Measurements from ENCODE around the gene PDZD4.
A peak's percentile ranks its signal among the peaks of the same experiment; 100 is the strongest.

Gene PDZD4

GRCh38 chrX:153829799-153830639 is at the start of gene PDZD4:
PDZD4 (minus strand) TSS chrX:153830544; CDS start chrX:153830298, 246 bp downstream.
- DNase-seq (ENCODE audit: low spot score): no peak

GRCh38 chrX:153879741-153880439 is 49.5 kb upstream of the PDZD4 start:
- DNase-seq (ENCODE audit: low spot score): no peak

GRCh38 chrX:153878969-153879653 is 48.8 kb upstream of the PDZD4 start:
- DNase-seq (ENCODE audit: low spot score): no peak

- no peak for DNase-seq (ENCODE audit: low spot score)
Observed at GRCh38 chrX:153878345-153878744, 48.0 kb upstream of the PDZD4 start.

GRCh38 chrX:153877571-153878261 is 47.4 kb upstream of the PDZD4 start:
- no peak for DNase-seq (ENCODE audit: low spot score)

- no peak for DNase-seq (ENCODE audit: low spot score)
Observed at GRCh38 chrX:153876112-153876491, 45.8 kb upstream of the PDZD4 start.

- DNase-seq (ENCODE audit: low spot score): peak; percentile 62
Observed at GRCh38 chrX:153875391-153876111, 45.2 kb upstream of the PDZD4 start.

- no peak for DNase-seq (ENCODE audit: low spot score)
Observed at GRCh38 chrX:153874366-153875125, 44.2 kb upstream of the PDZD4 start.

GRCh38 chrX:153874085-153874365 is 43.7 kb upstream of the PDZD4 start:
- DNase-seq (ENCODE audit: low spot score): no peak

- no peak for DNase-seq (ENCODE audit: low spot score)
Observed at GRCh38 chrX:153873282-153874084, 43.1 kb upstream of the PDZD4 start.

GRCh38 chrX:153871946-153872878 is 41.9 kb upstream of the PDZD4 start:
- no peak for DNase-seq (ENCODE audit: low spot score)

GRCh38 chrX:153871451-153871850 is 41.1 kb upstream of the PDZD4 start:
- no peak for DNase-seq (ENCODE audit: low spot score)

GRCh38 chrX:153870791-153871360 is 40.5 kb upstream of the PDZD4 start:
- no peak for DNase-seq (ENCODE audit: low spot score)

GRCh38 chrX:153870288-153870690 is 39.9 kb upstream of the PDZD4 start:
- no peak for DNase-seq (ENCODE audit: low spot score)

- DNase-seq (ENCODE audit: low spot score): no peak
Observed at GRCh38 chrX:153869473-153870287, 39.3 kb upstream of the PDZD4 start.

GRCh38 chrX:153868576-153869472 is 38.5 kb upstream of the PDZD4 start:
- DNase-seq (ENCODE audit: low spot score): no peak

GRCh38 chrX:153867671-153868070 is 37.3 kb upstream of the PDZD4 start:
- DNase-seq (ENCODE audit: low spot score): no peak
